GM12873 (cell line): ENCODE results near the gene NDRG2.

Experiments
- CTCF ChIP-seq: IDR thresholded peaks from 2 replicates; pipeline ENCODE4 v1.5.1; 2012; ENCODE audit warnings: low read depth, mild to moderate bottlenecking, moderate library complexity, low read length, control low read depth; ENCODE audit not compliant: insufficient read depth; ENCODE audit errors: missing control alignments

The NDRG2 gene

DNA sequence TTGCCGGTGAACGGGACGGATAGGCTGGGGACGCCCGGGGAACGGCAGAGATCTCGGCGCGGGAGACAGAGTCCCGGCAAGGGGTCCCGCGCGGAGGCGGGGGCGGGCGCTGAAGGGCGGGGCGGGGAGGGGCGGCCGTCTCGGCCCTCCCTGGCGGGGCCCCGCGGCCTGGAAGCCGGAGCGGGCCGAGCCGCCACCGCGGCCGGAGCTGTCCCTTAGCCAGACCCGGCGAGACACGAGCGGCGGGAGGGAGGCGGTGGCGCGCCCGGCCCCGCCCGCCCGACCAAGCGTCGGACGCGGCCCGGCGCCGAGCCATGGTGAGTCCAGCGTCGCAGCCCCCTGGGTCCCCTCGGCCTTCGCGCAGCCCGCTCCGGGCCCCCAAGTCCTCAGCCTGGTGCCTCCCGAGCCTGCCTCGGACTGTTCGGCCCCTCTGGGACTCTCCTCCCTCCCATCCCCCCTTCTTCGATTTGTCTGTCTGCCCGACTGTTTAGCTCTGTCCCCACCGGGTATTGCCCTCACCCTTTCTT is 45.3 kb upstream of the NDRG2 start, which contains the start of gene ARHGEF40:
ARHGEF40 (plus strand) TSS at position 222 of the 527 bp plus-strand sequence; CDS start at position 315, 93 bp downstream.
- TF ChIP-seq CTCF = no peak

DNA sequence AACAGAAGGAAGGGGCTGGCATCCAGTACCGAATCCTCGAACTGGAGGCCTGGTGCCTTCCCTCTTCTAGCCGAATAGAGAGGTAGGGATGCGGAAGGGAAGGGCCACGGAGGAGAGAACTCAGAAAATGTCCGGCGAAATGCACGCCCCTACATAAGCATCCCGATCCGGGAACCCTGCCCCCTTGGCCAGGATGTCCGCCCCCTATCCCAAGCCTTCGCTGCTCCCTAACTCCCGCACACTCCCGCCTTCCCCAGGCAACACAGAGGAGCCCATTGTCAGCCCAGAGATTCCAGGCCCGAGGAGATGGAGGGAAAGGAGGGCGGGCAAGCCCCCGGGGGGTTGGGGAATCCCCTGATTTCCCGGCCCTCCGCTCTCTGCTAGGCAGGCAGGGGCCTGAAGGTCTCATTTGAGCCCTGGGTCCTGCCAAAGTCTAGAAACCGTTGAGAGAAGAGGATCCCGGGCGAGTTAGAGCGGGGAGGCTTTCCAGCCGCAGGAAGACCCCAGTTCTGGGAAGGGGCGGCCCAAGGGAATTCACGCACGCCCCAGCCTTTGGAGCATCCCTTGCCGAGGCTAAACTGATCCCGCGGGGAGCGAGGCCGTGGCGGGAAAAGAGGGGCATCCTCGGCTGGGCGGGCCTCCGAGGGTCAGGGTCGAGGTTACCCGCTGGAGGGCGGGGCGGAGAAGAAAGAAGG is 44.7 kb upstream of the NDRG2 start:
- no peak for TF ChIP-seq CTCF

DNA sequence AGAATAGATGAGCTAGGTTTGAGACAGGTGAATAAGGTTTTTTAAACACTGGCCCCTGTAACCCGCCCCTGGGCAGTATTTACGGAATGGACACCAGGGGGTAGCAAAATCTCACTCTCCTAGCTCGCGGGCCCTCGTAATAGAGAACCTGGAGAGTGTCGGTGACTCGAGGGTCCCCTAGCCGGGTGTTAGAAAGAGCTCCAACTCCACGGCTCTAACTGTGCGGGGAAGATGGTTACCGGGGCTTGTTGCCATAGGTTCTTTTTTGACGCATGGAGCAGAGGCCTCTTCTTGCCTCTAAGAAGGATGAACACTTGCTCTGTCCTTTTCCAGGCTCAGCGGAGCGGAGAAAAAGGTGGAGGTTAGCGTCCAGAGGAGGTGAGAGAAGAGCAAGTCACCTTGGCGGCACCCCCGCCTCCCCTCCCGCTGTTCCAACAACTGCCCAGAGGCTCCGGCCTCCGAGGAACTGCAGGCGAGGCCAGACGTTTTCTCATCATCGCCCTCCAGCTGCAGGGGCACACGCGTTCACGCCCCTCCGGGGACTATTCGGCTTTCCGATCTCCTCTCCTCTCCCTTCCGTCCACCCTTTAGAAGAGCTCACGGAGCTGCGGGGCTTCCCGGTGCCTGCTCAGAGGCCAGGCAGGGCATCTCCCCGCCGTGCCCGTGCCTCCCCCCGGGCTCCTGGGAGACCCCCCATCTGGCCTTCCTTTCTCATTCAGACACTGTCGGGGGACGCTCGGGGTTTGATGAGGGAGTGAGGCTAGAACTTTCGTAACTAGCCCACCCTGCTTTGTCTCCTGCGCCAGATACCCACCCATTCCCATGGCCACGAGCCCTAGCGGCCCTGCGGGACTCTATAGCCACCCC is 43.9 kb upstream of the NDRG2 start:
- peak; percentile 51 for TF ChIP-seq CTCF

DNA sequence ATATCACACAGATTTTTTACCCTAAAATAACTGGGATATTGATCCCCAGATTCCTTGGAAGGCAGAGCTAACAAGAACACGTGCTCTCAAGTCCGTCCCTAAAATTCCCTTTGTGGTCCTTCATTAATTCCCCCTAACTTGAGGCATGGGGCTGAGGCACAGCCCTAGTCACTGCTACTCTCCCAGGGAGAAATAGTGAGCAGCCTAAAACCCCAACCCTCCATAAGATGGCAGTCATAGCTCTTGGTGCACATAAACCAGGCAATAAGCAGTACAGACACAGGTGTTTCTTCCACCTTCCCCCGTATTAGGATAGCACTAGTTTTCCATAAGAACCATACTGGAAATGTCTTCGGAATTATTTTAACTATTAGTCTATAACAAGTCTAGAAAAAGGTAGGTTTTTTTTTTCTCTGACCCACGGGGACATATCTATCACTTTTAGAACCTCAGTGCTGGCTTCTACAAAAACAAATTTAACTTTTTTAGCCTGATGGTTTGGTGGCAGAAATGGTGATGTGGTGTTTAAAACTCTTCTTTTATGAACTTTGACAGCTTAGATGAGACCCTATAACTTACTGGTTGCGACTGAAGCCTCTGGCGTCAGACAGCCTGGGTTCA is 42.1 kb upstream of the NDRG2 start:
- peak; percentile 43 for TF ChIP-seq CTCF

DNA sequence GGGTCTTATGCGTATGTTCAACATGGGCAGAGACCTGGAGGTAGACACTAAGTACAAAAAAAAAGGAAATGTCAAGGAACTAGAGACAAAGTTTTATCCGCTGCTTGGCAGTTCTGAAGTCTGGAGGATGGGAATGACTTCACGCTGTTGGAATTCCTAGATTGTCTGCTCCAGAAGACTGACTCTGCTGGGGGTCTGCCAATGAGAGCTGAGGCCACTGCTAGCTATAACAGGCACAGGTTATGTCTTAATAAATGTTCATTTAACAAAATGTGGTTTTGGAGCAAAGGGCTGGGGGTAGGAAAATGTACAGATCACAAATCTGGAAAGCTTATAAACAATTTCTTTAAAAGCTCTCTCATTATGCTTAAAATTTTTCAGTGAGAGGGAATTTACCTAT is 38.6 kb upstream of the NDRG2 start:
- TF ChIP-seq CTCF = no peak

DNA sequence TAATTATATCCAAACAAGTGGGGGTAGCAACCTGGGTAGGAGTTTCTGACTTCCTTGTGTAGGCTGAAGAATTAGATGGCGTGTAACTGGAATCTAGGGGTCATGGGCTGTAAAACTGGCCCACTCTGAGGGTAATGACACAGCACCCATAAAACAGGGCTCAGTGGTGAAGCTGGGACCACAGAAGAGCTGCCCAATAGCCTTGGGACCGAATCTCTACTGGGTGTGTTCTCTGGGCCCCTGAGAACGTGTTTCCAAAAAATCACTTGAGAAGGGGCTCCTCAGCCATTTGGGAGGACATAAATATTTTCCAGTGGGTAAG is 36.4 kb upstream of the NDRG2 start:
- no peak for TF ChIP-seq CTCF

- TF ChIP-seq CTCF = no peak
Observed at GRCh38 chr14:21060614-21061346, 35.9 kb upstream of the NDRG2 start.
